22Rv1 (cell line): Measurements from ENCODE around the gene CYP27B1.

Source experiments
- CTCF ChIP-seq: fragments of 450-650 bp; IDR thresholded peaks from 2 replicates; pipeline ENCODE4 v1.5.1; 2017; ENCODE audit warnings: mild to moderate bottlenecking
- ZFX ChIP-seq: fragments of 450-650 bp; IDR thresholded peaks from 2 replicates; pipeline ENCODE4 v1.6.1; 2017; ENCODE audit warnings: antibody characterized with exemption, borderline replicate concordance

DNA sequence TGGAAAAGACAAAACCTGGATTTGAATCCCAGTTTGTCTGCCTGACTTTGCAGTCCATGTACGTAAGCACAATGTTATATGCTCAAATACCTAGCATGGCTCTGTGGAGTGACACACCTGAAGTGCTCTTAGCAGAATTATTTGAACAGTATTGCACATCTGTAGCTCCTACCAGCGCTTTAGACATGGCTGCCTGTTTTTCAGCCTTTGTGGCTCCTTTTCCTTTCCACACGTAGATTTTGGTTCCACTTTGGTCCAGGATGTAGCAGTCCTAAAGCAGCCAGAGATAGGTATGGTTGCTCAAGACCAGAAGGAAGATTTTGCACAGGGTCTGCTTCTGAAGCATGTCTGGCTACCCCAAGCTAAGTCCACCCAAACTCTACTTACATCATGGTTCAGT, 42.5 kb upstream of the CYP27B1 start:
- no peak for TF ChIP-seq CTCF
- no peak for TF ChIP-seq ZFX
